Endothelial cell of umbilical vein (primary cell): ENCODE data around the gene PRKCD.

Source experiments
- CTCF ChIP-seq, 2 donors: IDR thresholded peaks; 1 replicate in 1 of 2; 2 replicates in 1 of 2; pipeline ENCODE4 v1.5.1; 2011; ENCODE audit warnings: low read length in 2 of 2, mild to moderate bottlenecking in 2 of 2, moderate library complexity in 2 of 2, control low read depth in 1 of 2, inconsistent platforms in 1 of 2, low read depth in 1 of 2; ENCODE audit not compliant: insufficient read depth in 1 of 2; ENCODE audit errors: extremely low read depth in 1 of 2
- EZH2 ChIP-seq: IDR thresholded peaks from 2 replicates; pipeline ENCODE4 v1.6.1; 2012; ENCODE audit warnings: borderline replicate concordance, low read depth, mild to moderate bottlenecking, moderate library complexity, low read length, inconsistent platforms; ENCODE audit not compliant: severe bottlenecking
- GATA2 ChIP-seq: IDR thresholded peaks from 2 replicates; pipeline ENCODE4 v1.7.0; 2011; ENCODE audit warnings: low read depth, mild to moderate bottlenecking, moderate library complexity, mixed read lengths, low read length; ENCODE audit not compliant: insufficient read length, insufficient read depth
- JUN ChIP-seq: IDR thresholded peaks from 2 replicates; pipeline ENCODE4 v1.6.1; 2011; ENCODE audit warnings: borderline replicate concordance, low read depth; ENCODE audit not compliant: insufficient read length, insufficient read depth
- MAX ChIP-seq: IDR thresholded peaks from 2 replicates; pipeline ENCODE4 v1.6.1; 2011; ENCODE audit not compliant: insufficient read depth, insufficient read length
- MYC ChIP-seq: IDR thresholded peaks from one replicate; pipeline ENCODE4 v1.6.1; 2011; ENCODE audit warnings: mild to moderate bottlenecking, low read depth, low read length
- POLR2A ChIP-seq: IDR thresholded peaks from 2 replicates; pipeline ENCODE4 v1.6.1; 2012; ENCODE audit warnings: low read depth, mild to moderate bottlenecking, control low read depth, low read length
- POLR2AphosphoS5 ChIP-seq: IDR thresholded peaks from 2 replicates; pipeline ENCODE4 v1.6.1; 2012; ENCODE audit warnings: low read depth, mild to moderate bottlenecking, control low read depth, low read length, moderate library complexity; ENCODE audit not compliant: insufficient read depth

- TF ChIP-seq CTCF (IDR thresholded peaks at IDR 0.05; ENCODE audit: extremely low read depth in 1 of 2, insufficient read depth in 1 of 2, low read depth in 1 of 2, low read length in 2 of 2), result no peak
- no peak for TF ChIP-seq EZH2
- TF ChIP-seq POLR2A, result no peak
- no peak for TF ChIP-seq POLR2AphosphoS5
- no peak for TF ChIP-seq MAX
- TF ChIP-seq GATA2, result no peak
- no peak for TF ChIP-seq JUN
- TF ChIP-seq MYC, result no peak
Observed at GRCh38 chr3:53160061-53160659, 849 bp upstream of the PRKCD start.
